GM19463 (cell line): ENCODE results near the gene S100A1.
"Not testable (repeated sequence)": the region's sequence is repeated elsewhere in the genome, so short reads cannot be mapped to it uniquely, and the experiment has no call there.

Experiments used
- ATAC-seq: cut with Tn5 transposase; IDR thresholded peaks from one replicate; pipeline ENCODE4 v1.9.1; 2021; ENCODE audit warnings: mild to moderate bottlenecking, moderate library complexity; ENCODE audit not compliant: unreplicated experiment

Gene S100A1

GRCh38 chr1:153652805-153653500 lies 24.7 kb downstream of the S100A1 start:
- ATAC-seq = no peak

- no peak for ATAC-seq
Measured at GRCh38 chr1:153655333-153655732, 27.1 kb downstream of the S100A1 start.

GRCh38 chr1:153658400-153659174 lies 30.4 kb downstream of the S100A1 start, which contains the start of gene SNAPIN:
SNAPIN (plus strand) TSS chr1:153658703; CDS start chr1:153658744, 41 bp downstream.
- ATAC-seq = peak; percentile 96

GRCh38 chr1:153659175-153659534 lies 30.9 kb downstream of the S100A1 start:
- no peak for ATAC-seq

GRCh38 chr1:153659656-153660055 lies 31.4 kb downstream of the S100A1 start:
- ATAC-seq = no peak

- ATAC-seq = no peak
Measured at GRCh38 chr1:153661111-153661708, 33.0 kb downstream of the S100A1 start.

GRCh38 chr1:153662269-153662668 lies 34.0 kb downstream of the S100A1 start:
- ATAC-seq = no peak

GRCh38 chr1:153663211-153663610 lies 35.0 kb downstream of the S100A1 start:
- no peak for ATAC-seq

GRCh38 chr1:153667439-153667838 lies 39.2 kb downstream of the S100A1 start:
- no peak for ATAC-seq

- not testable (repeated sequence) for ATAC-seq
Measured at GRCh38 chr1:153668672-153669071, 40.4 kb downstream of the S100A1 start.

- no peak for ATAC-seq
Measured at GRCh38 chr1:153669606-153670005, 41.4 kb downstream of the S100A1 start.

- ATAC-seq = no peak
Measured at GRCh38 chr1:153670257-153670858, 42.1 kb downstream of the S100A1 start.

- peak; percentile 93 for ATAC-seq
Measured at GRCh38 chr1:153670859-153671627, 42.8 kb downstream of the S100A1 start, which contains the start of gene ILF2. ILF2 (minus strand) TSS chr1:153670993; CDS start chr1:153670922, 71 bp downstream.

GRCh38 chr1:153671628-153672353 lies 43.6 kb downstream of the S100A1 start:
- not testable (repeated sequence) for ATAC-seq

- ATAC-seq = no peak
Measured at GRCh38 chr1:153673511-153673910, 45.3 kb downstream of the S100A1 start.

- ATAC-seq = no peak
Measured at GRCh38 chr1:153677718-153678518, 49.7 kb downstream of the S100A1 start.

- no peak for ATAC-seq
Measured at GRCh38 chr1:153678519-153679336, 50.5 kb downstream of the S100A1 start, which contains the start of gene NPR1. NPR1 (plus strand) TSS chr1:153678688; CDS start chr1:153679109, 421 bp downstream.
